ENCODE data around the gene DNAJA2. TPM values are rescaled to one million over a fixed set of nuclear protein-coding genes. Genes with fewer than 3 reads are reported as not detected.
"Not testable (repeated sequence)": the region's sequence is repeated elsewhere in the genome, so short reads cannot be mapped to it uniquely, and the experiment has no call there.

The DNAJA2 gene
- total and polyA plus RNA-seq, 8 donors: 7.5 to 80.6 (median 40.9) TPM

DNA sequence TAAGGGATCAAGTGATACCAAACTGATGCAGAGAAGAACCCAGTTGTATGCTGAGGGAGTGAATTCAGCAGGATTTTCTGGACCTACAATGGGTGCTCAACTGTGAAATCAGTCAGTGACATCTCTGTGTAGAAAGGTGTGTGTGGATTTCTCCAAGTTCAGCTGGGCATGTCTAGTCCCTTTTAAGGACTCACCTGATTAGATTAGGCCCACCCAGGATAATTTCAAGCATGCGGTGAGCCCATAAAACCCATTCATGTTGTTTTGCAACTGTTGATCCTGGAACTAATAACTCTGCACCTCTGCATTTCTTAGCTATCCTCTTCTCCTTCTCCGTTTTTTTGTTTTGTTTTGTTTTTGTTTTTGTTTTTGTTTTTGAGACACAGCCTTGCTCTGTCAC, 35.1 kb upstream of the DNAJA2 start:
- WGBS, 5 donors: 83 to 90% (median 88%) methylated on average over 2 of the region's 2 CpGs
- intact Hi-C loops (cut with DNase I; ENCODE audit: low total_unique reads): no loop called here
- H3K27ac ChIP-seq: no peak overlapping the region
- H3K27me3 ChIP-seq: no peaks in the 10 kb centered on the region
- no peak for DNase-seq
- no peaks in the 10 kb centered on the region for H3K36me3 ChIP-seq
- H3K4me1 ChIP-seq: no peaks in the 10 kb centered on the region
- no peaks in the 10 kb centered on the region for H3K9me3 ChIP-seq
- no peak overlapping the region for H3K4me3 ChIP-seq
- TF ChIP-seq POLR2AphosphoS5 (IDR thresholded peaks at IDR 0.05) (no peak), EP300 (IDR thresholded peaks at IDR 0.05) (no peak), POLR2A (IDR thresholded peaks at IDR 0.05) (no peak)
- TF ChIP-seq, protein P1, sequence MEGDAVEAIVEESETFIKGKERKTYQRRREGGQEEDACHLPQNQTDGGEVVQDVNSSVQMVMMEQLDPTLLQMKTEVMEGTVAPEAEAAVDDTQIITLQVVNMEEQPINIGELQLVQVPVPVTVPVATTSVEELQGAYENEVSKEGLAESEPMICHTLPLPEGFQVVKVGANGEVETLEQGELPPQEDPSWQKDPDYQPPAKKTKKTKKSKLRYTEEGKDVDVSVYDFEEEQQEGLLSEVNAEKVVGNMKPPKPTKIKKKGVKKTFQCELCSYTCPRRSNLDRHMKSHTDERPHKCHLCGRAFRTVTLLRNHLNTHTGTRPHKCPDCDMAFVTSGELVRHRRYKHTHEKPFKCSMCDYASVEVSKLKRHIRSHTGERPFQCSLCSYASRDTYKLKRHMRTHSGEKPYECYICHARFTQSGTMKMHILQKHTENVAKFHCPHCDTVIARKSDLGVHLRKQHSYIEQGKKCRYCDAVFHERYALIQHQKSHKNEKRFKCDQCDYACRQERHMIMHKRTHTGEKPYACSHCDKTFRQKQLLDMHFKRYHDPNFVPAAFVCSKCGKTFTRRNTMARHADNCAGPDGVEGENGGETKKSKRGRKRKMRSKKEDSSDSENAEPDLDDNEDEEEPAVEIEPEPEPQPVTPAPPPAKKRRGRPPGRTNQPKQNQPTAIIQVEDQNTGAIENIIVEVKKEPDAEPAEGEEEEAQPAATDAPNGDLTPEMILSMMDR (IDR thresholded peaks at IDR 0.05): no peak

DNA sequence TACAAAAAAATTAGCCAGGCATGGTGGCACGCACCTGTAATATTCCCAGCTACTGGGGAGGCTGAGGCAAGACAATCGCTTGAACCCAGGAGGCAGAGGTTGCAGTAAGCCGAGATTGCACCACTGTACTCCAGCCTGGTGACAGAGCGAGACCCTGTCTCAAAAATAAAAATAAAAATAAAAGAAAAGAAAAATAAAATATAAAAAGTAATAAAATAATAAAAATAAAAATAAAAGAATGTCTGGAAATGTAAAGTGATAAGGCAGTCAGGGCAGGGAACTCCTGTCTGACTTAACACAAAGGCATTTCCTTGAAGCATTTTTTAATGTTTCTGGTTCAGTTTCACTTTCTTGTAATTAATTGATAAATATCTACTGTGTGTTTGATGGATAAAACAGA, 34.7 kb upstream of the DNAJA2 start:
- Histone ChIP-seq H3K4me1 (no peaks in the 10 kb centered on the region), H3K27ac (no peak overlapping the region), H3K36me3 (no peaks in the 10 kb centered on the region), H3K9me3 (no peaks in the 10 kb centered on the region), H3K4me3 (no peak overlapping the region), H3K27me3 (no peaks in the 10 kb centered on the region)
- intact Hi-C loops (cut with DNase I; ENCODE audit: low total_unique reads): no loop called here
- DNase-seq: no peak
- 93 to 98% (median 95%) methylated on average over 4 of the region's 4 CpGs for WGBS, 5 donors
- TF ChIP-seq POLR2A (IDR thresholded peaks at IDR 0.05) (no peak), EP300 (IDR thresholded peaks at IDR 0.05) (no peak)

- Histone ChIP-seq H3K4me1 (no peaks in the 10 kb centered on the region), H3K36me3 (no peaks in the 10 kb centered on the region), H3K9me3 (no peaks in the 10 kb centered on the region), H3K27ac (no peak overlapping the region), H3K27me3 (no peaks in the 10 kb centered on the region), H3K4me3 (no peak overlapping the region)
- DNase-seq: no peak
- TF ChIP-seq POLR2A (IDR thresholded peaks at IDR 0.05): no peak
- no peak for TF ChIP-seq POLR2AphosphoS5 (IDR thresholded peaks at IDR 0.05)
- no peak for TF ChIP-seq EP300 (IDR thresholded peaks at IDR 0.05)
- TF ChIP-seq, protein P1 (IDR thresholded peaks at IDR 0.05): no peak
- WGBS, 5 donors: 81 to 95% (median 94%) methylated on average over 2 of the region's 2 CpGs
- intact Hi-C loops (cut with DNase I; ENCODE audit: low total_unique reads): no loop called here
Measured at GRCh38 chr16:47004652-47005051, 31.2 kb upstream of the DNAJA2 start.

- DNase-seq; H3K4me1 ChIP-seq; H3K9me3 ChIP-seq; H3K27ac ChIP-seq; intact Hi-C loops (cut with DNase I; ENCODE audit: low total_unique reads); H3K4me3 ChIP-seq; H3K36me3 ChIP-seq; H3K27me3 ChIP-seq: not testable (repeated sequence)
- 85 to 99% (median 96%) methylated on average over 4 to 27 of the region's 29 CpGs for WGBS, 5 donors
Measured at GRCh38 chr16:47000066-47000465, 26.6 kb upstream of the DNAJA2 start.

DNA sequence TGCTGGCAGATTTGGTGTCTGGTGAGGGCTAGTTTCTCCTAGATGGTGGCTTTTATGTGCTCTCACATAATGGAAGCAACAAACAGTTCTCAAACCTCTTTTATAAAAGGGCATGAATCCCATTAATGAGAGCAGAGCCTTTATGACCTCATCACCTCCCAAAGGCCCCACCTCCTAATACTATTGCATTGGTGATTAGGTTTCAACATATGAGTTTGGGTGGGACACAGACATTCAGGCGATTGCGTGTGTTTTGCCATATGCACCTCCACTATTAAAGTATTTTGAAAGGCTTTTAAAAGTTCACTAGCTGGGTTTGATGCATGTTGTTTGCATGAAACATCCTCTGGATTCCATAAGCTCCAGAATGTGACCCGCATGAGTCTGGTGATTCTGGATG, 24.4 kb upstream of the DNAJA2 start:
- Histone ChIP-seq H3K27ac (no peak overlapping the region), H3K4me3 (no peak overlapping the region), H3K4me1 (no peaks in the 10 kb centered on the region), H3K9me3 (no peaks in the 10 kb centered on the region), H3K36me3 (no peaks in the 10 kb centered on the region), H3K27me3 (no peaks in the 10 kb centered on the region)
- WGBS, 5 donors: 94 to 99% (median 97%) methylated on average over 3 of the region's 3 CpGs
- TF ChIP-seq POLR2A (IDR thresholded peaks at IDR 0.05): no peak
- no peak for TF ChIP-seq POLR2AphosphoS5 (IDR thresholded peaks at IDR 0.05)
- no peak for TF ChIP-seq EP300 (IDR thresholded peaks at IDR 0.05)
- TF ChIP-seq, protein P1 (IDR thresholded peaks at IDR 0.05): no peak
- no peak for DNase-seq
- intact Hi-C loops (cut with DNase I; ENCODE audit: low total_unique reads): no loop called here

All from stomach (tissue), 9 donors.